A549 (cell line): ENCODE data around the gene PRKCE. TPM values are rescaled to one million over a fixed set of nuclear protein-coding genes. Genes with fewer than 3 reads are reported as not detected.

Experiments
- ATAC-seq, 2 experiments: fragments of 200-7000 bp in 1 of 2; fragments of >200 bp in 1 of 2; cut with Nextera tagmentation in 1 of 2; cut with Tn5 transposase in 1 of 2; 3 replicates each; pipeline versions ENCODE4 v1.8.0 to v1.9.1; 2018 to 2020; ENCODE audit warnings: mild to moderate bottlenecking in 1 of 2, moderate library complexity in 1 of 2
- CTCF ChIA-PET: fragments of 300-600 bp; sonication (Branson Sonifier 250); formaldehyde crosslinking; extraction: SDS; loops from one replicate; lab custom pipeline; 2021; ENCODE audit warnings: antibody characterized with exemption, inconsistent platforms; lab: Yijun Ruan, JAX
- POLR2A ChIA-PET: fragments of 350-600 bp; formaldehyde crosslinking; extraction: SDS; loops from one replicate; lab custom pipeline; 2021; ENCODE audit warnings: antibody characterized with exemption, inconsistent platforms; lab: Yijun Ruan, JAX
- DNase-seq, 2 experiments: peaks; one replicate each; pipeline versions ENCODE4 v3.0.0 to v3.0.0-alpha.2; 2011 to 2016; ENCODE audit warnings: low read depth in 1 of 2, low spot score in 1 of 2
- FAIRE-seq: peaks from 2 replicates; lab custom pipeline; 2011; peaks lifted over from hg19 to GRCh38; lab: Jason Lieb, UNC
- H3K27ac ChIP-seq, 2 experiments: fragments of >200 bp; sonication (Bioruptor Twin); formaldehyde crosslinking; 3 replicates each; pipeline ENCODE4 v1.5.1; 2016 to 2017
- H3K4me1 ChIP-seq: fragments of >200 bp; sonication (Bioruptor Twin); formaldehyde crosslinking; 3 replicates; pipeline ENCODE4 v1.6.1; 2016
- H3K4me2 ChIP-seq: fragments of >200 bp; sonication (Bioruptor Twin); formaldehyde crosslinking; 3 replicates; pipeline ENCODE4 v1.6.1; 2016
- H3K4me3 ChIP-seq: fragments of >200 bp; sonication (Bioruptor Twin); formaldehyde crosslinking; 3 replicates; pipeline ENCODE4 v1.5.1; 2016
- H3K9me3 ChIP-seq: fragments of >200 bp; sonication (Bioruptor Twin); formaldehyde crosslinking; 3 replicates; pipeline ENCODE4 v1.6.1; 2016
- BHLHE40 ChIP-seq: IDR thresholded peaks from 2 replicates; pipeline ENCODE4 v1.6.1; 2012; ENCODE audit warnings: low read depth, low read length, inconsistent platforms
- CBX8 ChIP-seq: fragments of 200-600 bp; sonication (generic); IDR thresholded peaks from 2 replicates; pipeline ENCODE4 v1.6.1; 2016
- CEBPB ChIP-seq, 2 experiments: fragments of >200 bp in 1 of 2; sonication (Bioruptor Twin) in 1 of 2; formaldehyde crosslinking in 1 of 2; IDR thresholded peaks; 2 replicates each; pipeline ENCODE4 v1.6.1; 2012 to 2016
- EHMT2 ChIP-seq: fragments of 200-600 bp; sonication (generic); IDR thresholded peaks from 2 replicates; pipeline ENCODE4 v1.6.1; 2016; ENCODE audit warnings: antibody characterized with exemption, low read depth, mild to moderate bottlenecking, moderate library complexity
- FOSB ChIP-seq: fragments of 250-450 bp; sonication (Bioruptor Pico); IDR thresholded peaks from 2 replicates; pipeline ENCODE4 v1.5.0; 2020; ENCODE audit warnings: mild to moderate bottlenecking, moderate library complexity
- FOSL2 ChIP-seq, 2 experiments: fragments of 450-650 bp in 1 of 2; fragments of >200 bp in 1 of 2; sonication (Bioruptor Twin) in 1 of 2; formaldehyde crosslinking; IDR thresholded peaks; 2 replicates each; pipeline versions ENCODE4 v1.5.0 to v1.6.1; 2016 to 2020; ENCODE audit warnings: mild to moderate bottlenecking in 1 of 2, moderate library complexity in 1 of 2
- GATA3 ChIP-seq: IDR thresholded peaks from 2 replicates; pipeline ENCODE4 v1.6.1; 2012; ENCODE audit warnings: borderline replicate concordance
- HOXA7 ChIP-seq: fragments of 250-450 bp; sonication (Bioruptor Pico); IDR thresholded peaks from 2 replicates; pipeline ENCODE4 v1.5.0; 2020; ENCODE audit warnings: mild to moderate bottlenecking, moderate library complexity
- HOXB13 ChIP-seq: fragments of 250-450 bp; sonication (Bioruptor Pico); IDR thresholded peaks from 2 replicates; pipeline ENCODE4 v1.5.0; 2020; ENCODE audit warnings: low read depth, mild to moderate bottlenecking, moderate library complexity
- MAFK ChIP-seq: fragments of 450-650 bp; IDR thresholded peaks from 2 replicates; pipeline ENCODE4 v1.6.1; 2014; ENCODE audit not compliant: partially characterized antibody
- MAZ ChIP-seq: fragments of 150-350 bp; IDR thresholded peaks from 2 replicates; pipeline ENCODE4 v1.6.1; 2014; ENCODE audit warnings: antibody characterized with exemption, low read depth, low read length, borderline replicate concordance
- NFE2L2 ChIP-seq: fragments of 150-350 bp; conservative IDR thresholded peaks from 2 replicates; pipeline ENCODE4 v1.6.1; 2014; ENCODE audit warnings: low read length
- NPAS2 ChIP-seq: fragments of 250-450 bp; sonication (Bioruptor Pico); IDR thresholded peaks from 2 replicates; pipeline ENCODE4 v1.8.0; 2022; ENCODE audit warnings: mild to moderate bottlenecking, moderate library complexity, borderline replicate concordance
- NR3C1 ChIP-seq: fragments of >200 bp; sonication (Bioruptor Twin); formaldehyde crosslinking; IDR thresholded peaks from 3 replicates; pipeline ENCODE4 v1.6.1; 2017
- POLR2AphosphoS2 ChIP-seq: conservative IDR thresholded peaks from 2 replicates; pipeline ENCODE4 v1.6.1; 2012; ENCODE audit warnings: low read length, improper control_type of control experiment, inconsistent platforms
- RAD21 ChIP-seq, 2 experiments: fragments of >200 bp in 1 of 2; sonication (Bioruptor Twin) in 1 of 2; formaldehyde crosslinking in 1 of 2; IDR thresholded peaks in 1 of 2; conservative IDR thresholded peaks in 1 of 2; 2 replicates in 1 of 2; 3 replicates in 1 of 2; pipeline ENCODE4 v1.6.1; 2012 to 2018; ENCODE audit warnings: inconsistent platforms in 1 of 2
- RCOR1 ChIP-seq: fragments of 150-350 bp; IDR thresholded peaks from 2 replicates; pipeline ENCODE4 v1.6.1; 2014; ENCODE audit warnings: antibody characterized with exemption, low read length, low read depth
- SMC3 ChIP-seq: fragments of >200 bp; sonication (Bioruptor Twin); formaldehyde crosslinking; IDR thresholded peaks from 3 replicates; pipeline ENCODE4 v1.6.1; 2018; ENCODE audit warnings: inconsistent platforms
- SREBF2 ChIP-seq: fragments of 450-650 bp; IDR thresholded peaks from 2 replicates; pipeline ENCODE4 v1.6.1; 2014; ENCODE audit warnings: mild to moderate bottlenecking, moderate library complexity
- TP53 ChIP-seq: fragments of 250-450 bp; sonication (Bioruptor Pico); IDR thresholded peaks from 2 replicates; pipeline ENCODE4 v1.5.0; 2021; ENCODE audit warnings: mild to moderate bottlenecking, moderate library complexity
- ZFP36 ChIP-seq: fragments of 450-650 bp; IDR thresholded peaks from 2 replicates; pipeline ENCODE4 v1.6.1; 2014; ENCODE audit warnings: borderline replicate concordance; ENCODE audit not compliant: partially characterized antibody
- ZSCAN20 ChIP-seq: fragments of 250-450 bp; sonication (Bioruptor Pico); IDR thresholded peaks from 2 replicates; pipeline ENCODE4 v1.8.0; 2022; ENCODE audit warnings: mild to moderate bottlenecking, moderate library complexity
- WGBS: methylation state at CpG from one replicate; pipeline ENCODE4 v1.1.6; 2017; ENCODE audit errors: missing lambda C conversion rate; 5-methylcytosine and 5-hydroxymethylcytosine counted together
- polyA plus RNA-seq, 4 experiments: library from polyadenylated mRNA; depleted of rRNA in 3 of 4; stranded (reverse); fragments of >200 nt; fragmentation: RNase III in 1 of 4; extraction: RNeasy Plus Mini Kit Qiagen cat#74134 plus additional on column Dnase treatment in 1 of 4; gene quantifications; 2 replicates in 3 of 4; 3 replicates in 1 of 4; pipeline ENCODE4 v1.2.3, GENCODE V29; 2011 to 2017
- TF ChIP-seq, protein P1 (sequence below): fragments of >200 bp; sonication (Bioruptor Twin); formaldehyde crosslinking; IDR thresholded peaks from 3 replicates; pipeline ENCODE4 v1.6.1; 2016
- TF ChIP-seq, protein P2 (sequence below): fragments of >200 bp; sonication (Bioruptor Twin); formaldehyde crosslinking; IDR thresholded peaks from 2 replicates; pipeline ENCODE4 v1.6.1; 2016
- TF ChIP-seq, protein P3 (sequence below): fragments of 150-350 bp; IDR thresholded peaks from 2 replicates; pipeline ENCODE4 v1.6.1; 2014; ENCODE audit warnings: low read depth, mild to moderate bottlenecking, low read length
- TF ChIP-seq, protein P4 (sequence below): IDR thresholded peaks from 2 replicates; pipeline ENCODE4 v1.6.1; 2012
- TF ChIP-seq, protein P5 (sequence below): fragments of >200 bp; sonication (Bioruptor Twin); formaldehyde crosslinking; IDR thresholded peaks from 3 replicates; pipeline ENCODE4 v1.5.1; 2016

PRKCE gene
- polyA plus RNA-seq, 2 of the 4 experiments (the other 2 are of a cell fraction): 11.5 to 12.0 TPM

DNA sequence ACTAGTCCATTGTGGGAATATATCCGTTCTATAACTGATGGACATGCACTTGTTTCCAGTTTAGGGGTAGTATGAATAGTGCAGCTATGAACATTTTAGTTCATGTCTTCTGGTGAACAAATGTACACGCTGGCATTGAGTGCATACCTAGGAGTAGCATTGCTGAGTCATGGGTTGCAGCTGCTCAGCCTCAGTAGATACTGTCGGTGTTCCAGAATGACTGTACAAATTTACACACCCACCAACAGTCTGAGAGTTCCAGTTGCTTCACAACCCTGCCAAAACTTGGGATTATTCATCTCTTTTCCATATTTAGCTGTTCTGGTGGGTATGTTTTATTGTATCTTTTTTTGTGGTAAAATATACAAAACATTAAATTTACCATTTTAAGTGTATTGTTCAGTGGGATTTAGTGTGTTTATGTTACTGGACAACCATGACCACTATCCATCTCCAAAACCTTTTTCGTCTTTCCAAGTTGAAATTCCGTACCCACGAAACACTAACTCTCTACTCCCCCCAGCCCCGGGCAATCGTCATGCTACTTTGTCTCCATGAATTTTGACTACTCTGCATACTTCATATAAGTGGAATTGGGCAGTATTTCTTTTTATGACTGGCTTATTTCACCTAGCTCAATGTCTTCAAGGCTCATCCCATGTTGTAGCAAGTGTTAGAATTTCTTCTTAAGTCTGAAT is 281.0 kb downstream of the PRKCE start:
- Histone ChIP-seq H3K9me3 (no peaks in the 10 kb centered on the region), H3K4me3 (no peak overlapping the region), H3K4me1 (peaks cover 20% of the 10 kb centered on the region), H3K27ac (no peak overlapping the region), H3K4me2 (no peak overlapping the region)
- ATAC-seq: no peak
- TF ChIP-seq RAD21 (conservative IDR thresholded peaks at IDR 0.05 in 1 of 2, IDR thresholded peaks at IDR 0.05 in 1 of 2) (no peak), NR3C1 (no peak), NFE2L2 (peak; percentile 77), MAFK (peak; percentile 70), CBX8 (no peak), CEBPB (IDR thresholded peaks at IDR 0.05) (no peak), TP53 (CRISPR knock-in tag) (no peak)
- TF ChIP-seq, protein P1, sequence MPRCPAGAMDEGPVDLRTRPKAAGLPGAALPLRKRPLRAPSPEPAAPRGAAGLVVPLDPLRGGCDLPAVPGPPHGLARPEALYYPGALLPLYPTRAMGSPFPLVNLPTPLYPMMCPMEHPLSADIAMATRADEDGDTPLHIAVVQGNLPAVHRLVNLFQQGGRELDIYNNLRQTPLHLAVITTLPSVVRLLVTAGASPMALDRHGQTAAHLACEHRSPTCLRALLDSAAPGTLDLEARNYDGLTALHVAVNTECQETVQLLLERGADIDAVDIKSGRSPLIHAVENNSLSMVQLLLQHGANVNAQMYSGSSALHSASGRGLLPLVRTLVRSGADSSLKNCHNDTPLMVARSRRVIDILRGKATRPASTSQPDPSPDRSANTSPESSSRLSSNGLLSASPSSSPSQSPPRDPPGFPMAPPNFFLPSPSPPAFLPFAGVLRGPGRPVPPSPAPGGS: no peak
- ChIA-PET CTCF (interaction anchor here (0.8 kb wide), 1 partner anchor 288 kb away, joined by 3 read pairs; no protein-coding TSS in a partner anchor), POLR2A (no interaction called here)
- FAIRE-seq: no peak
- 89% methylated on average over 8 of the region's 8 CpGs for WGBS
- DNase-seq: no peak

DNA sequence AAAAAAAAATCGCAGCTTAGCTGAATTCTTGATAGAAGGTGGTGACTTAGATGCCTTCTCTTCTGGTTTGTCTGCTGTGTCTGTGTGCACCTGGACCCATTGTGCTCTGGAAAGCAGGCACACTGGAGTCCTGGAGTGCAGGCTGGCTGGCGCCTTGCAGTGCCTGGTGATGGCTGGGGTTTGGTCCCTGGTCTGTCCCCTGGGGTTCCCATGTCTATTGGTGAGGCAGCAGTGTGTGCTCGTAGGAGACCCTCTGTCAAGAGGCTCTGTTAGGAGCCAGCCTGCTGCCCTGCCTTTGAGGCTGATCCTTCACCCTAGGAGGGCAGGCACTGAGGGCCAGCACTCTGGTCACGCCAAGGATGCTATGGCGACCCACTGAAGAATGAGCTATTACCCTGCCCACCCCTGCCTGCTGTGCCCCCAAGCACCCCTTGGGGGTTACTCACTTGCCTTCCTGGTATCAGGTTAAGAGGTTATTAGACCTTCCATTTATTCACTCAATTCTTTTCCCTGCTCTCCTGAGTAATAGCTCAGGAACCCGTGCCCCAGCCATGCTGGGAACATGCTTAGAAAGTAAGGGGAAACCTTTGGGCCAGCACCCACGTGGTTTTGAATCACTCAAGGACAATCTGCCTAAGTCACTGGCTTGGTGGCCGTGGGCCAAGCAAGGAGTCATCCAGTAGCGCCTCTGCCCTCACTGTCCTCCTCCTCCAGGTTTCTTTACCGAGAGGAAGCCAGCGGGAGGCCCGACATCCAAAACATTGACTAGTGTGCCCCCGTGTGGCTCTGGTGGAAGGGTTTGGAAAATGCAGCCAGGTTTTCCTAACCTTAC is 284.5 kb downstream of the PRKCE start:
- POLR2A ChIA-PET: interaction anchor here (0.5 to 1.4 kb wide), 5 partner anchors 28 to 292 kb away, joined by 3 to 10 read pairs (median 4); no protein-coding TSS in a partner anchor
- WGBS: 33% methylated on average over 13 of the region's 13 CpGs
- peak overlapping the region; percentile 89 to 90 for H3K27ac ChIP-seq
- TF ChIP-seq BHLHE40 (no peak), SREBF2 (no peak), ZFP36 (no peak), NPAS2 (CRISPR knock-in tag) (no peak), EHMT2 (no peak), POLR2AphosphoS2 (no peak), ZSCAN20 (CRISPR knock-in tag) (no peak), GATA3 (peak; percentile 66; the same call in 1 of the 2 replicates), MAZ (no peak), RCOR1 (no peak), CBX8 (no peak), HOXB13 (CRISPR knock-in tag) (no peak), FOSL2 (IDR thresholded peaks at IDR 0.05) (peak; percentile 57), FOSL2 (CRISPR knock-in tag; IDR thresholded peaks at IDR 0.05) (peak; percentile 92), SMC3 (peak; percentile 98), MAFK (peak; percentile 26), NFE2L2 (no peak), HOXA7 (CRISPR knock-in tag) (no peak), FOSB (no peak)
- TF ChIP-seq, protein P2, sequence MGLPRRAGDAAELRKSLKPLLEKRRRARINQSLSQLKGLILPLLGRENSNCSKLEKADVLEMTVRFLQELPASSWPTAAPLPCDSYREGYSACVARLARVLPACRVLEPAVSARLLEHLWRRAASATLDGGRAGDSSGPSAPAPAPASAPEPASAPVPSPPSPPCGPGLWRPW: no peak
- TF ChIP-seq, protein P3, sequence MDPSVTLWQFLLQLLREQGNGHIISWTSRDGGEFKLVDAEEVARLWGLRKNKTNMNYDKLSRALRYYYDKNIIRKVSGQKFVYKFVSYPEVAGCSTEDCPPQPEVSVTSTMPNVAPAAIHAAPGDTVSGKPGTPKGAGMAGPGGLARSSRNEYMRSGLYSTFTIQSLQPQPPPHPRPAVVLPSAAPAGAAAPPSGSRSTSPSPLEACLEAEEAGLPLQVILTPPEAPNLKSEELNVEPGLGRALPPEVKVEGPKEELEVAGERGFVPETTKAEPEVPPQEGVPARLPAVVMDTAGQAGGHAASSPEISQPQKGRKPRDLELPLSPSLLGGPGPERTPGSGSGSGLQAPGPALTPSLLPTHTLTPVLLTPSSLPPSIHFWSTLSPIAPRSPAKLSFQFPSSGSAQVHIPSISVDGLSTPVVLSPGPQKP: no peak
- TF ChIP-seq, protein P1: no peak; the same call in 2 of the 3 replicates
- TF ChIP-seq, protein P4, sequence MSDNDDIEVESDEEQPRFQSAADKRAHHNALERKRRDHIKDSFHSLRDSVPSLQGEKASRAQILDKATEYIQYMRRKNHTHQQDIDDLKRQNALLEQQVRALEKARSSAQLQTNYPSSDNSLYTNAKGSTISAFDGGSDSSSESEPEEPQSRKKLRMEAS: peak; percentile 97
- TF ChIP-seq, protein P5, sequence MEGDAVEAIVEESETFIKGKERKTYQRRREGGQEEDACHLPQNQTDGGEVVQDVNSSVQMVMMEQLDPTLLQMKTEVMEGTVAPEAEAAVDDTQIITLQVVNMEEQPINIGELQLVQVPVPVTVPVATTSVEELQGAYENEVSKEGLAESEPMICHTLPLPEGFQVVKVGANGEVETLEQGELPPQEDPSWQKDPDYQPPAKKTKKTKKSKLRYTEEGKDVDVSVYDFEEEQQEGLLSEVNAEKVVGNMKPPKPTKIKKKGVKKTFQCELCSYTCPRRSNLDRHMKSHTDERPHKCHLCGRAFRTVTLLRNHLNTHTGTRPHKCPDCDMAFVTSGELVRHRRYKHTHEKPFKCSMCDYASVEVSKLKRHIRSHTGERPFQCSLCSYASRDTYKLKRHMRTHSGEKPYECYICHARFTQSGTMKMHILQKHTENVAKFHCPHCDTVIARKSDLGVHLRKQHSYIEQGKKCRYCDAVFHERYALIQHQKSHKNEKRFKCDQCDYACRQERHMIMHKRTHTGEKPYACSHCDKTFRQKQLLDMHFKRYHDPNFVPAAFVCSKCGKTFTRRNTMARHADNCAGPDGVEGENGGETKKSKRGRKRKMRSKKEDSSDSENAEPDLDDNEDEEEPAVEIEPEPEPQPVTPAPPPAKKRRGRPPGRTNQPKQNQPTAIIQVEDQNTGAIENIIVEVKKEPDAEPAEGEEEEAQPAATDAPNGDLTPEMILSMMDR: peak; percentile 97

More for the DNA sequence above, 284.5 kb downstream of the PRKCE start:
- CTCF ChIA-PET: interaction anchor here (0.6 to 5.4 kb wide), 50 partner anchors 9 to 525 kb away, joined by 3 to 76 read pairs (median 4); partner anchors contain the start of gene PRKCE
- Histone ChIP-seq H3K9me3 (no peaks in the 10 kb centered on the region), H3K4me1 (peaks cover 44% of the 10 kb centered on the region), H3K4me2 (peak overlapping the region; percentile 61), H3K4me3 (no peak overlapping the region)
- DNase-seq: peak; percentile 95 to 98
- ATAC-seq: peak; percentile 75
- peak; percentile 86 for FAIRE-seq
